GM12873 (cell line): ENCODE measurements around the gene HOXA10.

ENCODE experiments used
- TF ChIP-seq, protein P1 (sequence below): IDR thresholded peaks from 2 replicates; pipeline ENCODE4 v1.5.1; 2012; ENCODE audit warnings: low read depth, mild to moderate bottlenecking, moderate library complexity, low read length, control low read depth; ENCODE audit not compliant: insufficient read depth; ENCODE audit errors: missing control alignments

The HOXA10 gene

DNA sequence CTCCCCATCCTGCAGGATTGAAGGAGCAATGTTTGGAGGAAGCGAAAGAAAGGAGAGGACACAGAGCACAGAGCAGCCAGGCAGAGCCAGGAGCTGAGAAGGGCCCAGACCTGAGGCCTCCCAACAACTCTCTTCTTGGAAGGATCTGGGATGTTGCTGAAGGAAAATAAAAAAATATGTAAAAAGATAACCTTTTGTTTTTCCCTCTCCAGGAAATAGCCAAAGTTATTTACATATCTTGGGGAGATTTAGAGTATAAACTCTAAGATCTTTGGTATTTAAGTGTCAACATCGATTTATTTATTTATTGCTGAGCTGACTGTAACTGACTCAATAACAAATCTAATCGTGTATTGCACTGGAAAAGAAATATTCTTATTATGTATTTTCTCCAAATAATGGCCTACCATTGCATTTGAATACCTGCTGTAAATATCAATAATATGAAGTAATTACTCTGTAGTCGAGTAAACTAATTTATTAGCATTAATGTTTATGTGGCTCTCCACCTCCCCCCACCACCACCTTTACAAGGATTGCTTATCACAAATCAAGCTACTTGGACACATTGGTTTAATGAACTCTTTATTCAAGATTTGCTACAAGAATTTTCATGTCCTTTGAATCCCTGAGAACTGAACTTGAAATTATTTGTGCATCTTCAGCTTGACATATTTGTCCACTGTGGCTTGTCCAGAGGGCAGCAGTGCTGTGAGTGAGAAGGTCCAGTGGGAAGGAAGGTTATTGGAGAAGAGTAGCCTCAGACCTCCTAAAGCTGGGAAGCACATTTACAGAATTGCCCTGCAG lies 12.8 kb upstream of the HOXA10 start:
- TF ChIP-seq, protein P1, sequence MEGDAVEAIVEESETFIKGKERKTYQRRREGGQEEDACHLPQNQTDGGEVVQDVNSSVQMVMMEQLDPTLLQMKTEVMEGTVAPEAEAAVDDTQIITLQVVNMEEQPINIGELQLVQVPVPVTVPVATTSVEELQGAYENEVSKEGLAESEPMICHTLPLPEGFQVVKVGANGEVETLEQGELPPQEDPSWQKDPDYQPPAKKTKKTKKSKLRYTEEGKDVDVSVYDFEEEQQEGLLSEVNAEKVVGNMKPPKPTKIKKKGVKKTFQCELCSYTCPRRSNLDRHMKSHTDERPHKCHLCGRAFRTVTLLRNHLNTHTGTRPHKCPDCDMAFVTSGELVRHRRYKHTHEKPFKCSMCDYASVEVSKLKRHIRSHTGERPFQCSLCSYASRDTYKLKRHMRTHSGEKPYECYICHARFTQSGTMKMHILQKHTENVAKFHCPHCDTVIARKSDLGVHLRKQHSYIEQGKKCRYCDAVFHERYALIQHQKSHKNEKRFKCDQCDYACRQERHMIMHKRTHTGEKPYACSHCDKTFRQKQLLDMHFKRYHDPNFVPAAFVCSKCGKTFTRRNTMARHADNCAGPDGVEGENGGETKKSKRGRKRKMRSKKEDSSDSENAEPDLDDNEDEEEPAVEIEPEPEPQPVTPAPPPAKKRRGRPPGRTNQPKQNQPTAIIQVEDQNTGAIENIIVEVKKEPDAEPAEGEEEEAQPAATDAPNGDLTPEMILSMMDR, result no peak

DNA sequence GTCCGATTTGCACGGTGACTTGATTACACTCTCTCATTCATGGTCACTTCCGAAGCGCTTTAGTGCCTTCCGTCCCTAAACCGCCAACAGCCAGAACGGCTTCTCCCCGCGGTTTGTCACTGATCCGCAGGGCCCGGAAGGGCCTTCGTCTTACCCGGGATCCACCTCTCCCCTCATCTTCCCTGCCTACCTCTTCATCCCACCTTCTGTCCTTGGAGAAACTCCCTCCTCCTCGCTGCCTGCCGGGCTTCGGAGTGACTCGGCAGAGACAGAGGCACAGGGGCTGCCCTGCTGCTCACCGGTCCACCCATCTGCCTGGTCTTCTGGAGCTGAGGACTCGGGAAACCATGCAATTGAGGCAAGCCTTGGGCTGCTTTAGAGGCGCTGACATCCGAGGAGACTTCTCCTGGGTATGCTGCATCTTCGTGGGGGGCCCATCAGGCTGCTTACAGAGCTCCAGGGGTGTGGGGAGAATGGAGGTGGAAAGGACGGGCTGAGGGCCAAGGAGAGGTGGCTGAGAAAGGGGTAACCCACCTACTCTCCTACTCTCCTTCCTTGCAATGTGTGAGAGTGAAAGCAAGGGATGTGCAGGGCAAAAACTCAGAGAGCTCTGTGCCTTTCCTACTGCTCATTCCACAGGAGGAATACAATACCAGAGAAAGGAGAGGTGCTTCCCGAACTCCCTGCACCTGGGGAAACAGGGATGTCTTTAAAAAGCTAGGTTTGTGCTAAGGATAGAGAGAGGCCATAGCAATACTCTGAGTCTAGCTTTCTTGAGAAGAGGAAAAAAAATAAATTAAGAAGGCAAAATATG lies 11.9 kb upstream of the HOXA10 start:
- TF ChIP-seq, protein P1, result no peak

DNA sequence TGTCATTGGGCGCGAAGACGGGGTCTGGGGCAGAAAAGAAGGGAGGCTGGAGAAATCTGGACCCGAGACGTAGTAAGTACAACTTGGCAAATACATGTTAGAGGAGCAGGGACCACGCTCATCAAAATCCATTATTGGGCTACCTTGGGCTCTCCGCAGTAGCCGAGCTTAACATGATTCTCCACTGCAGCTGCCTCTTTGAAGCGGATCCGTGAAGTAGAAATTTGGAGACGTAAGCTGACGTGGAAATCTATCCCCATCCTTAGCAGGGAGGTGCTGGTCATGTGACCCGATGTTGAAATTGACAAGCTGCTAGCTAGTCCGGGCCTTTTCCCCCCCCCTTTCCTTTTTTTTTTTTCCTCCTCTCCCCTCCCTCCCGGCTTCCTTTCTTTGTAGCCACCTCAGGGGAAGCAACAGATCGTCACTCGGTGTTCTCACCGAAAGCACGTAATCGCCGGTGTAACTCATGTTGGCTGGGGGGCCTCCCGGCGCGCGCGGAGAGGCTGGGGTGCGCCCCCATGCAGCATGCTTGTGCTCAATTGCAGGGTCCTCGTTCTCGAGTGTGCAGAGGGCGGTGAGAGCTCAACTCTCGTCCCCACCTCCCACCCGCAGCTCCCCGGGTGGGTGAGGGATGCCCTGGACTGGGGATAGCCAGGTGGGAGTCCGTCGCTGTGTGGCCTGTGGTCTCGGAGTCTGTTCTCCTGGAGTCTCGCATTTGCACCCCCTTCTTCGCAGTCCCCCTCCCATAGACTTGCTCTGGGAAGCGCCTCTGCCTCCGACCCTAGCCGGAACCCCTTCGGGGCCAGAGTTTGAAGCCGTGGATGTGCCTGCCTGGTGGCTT lies 11.1 kb upstream of the HOXA10 start, which contains the start of gene HOXA11:
Gene HOXA11 (minus strand): TSS at position 220 of the 841 bp plus-strand sequence. CDS start 88 bp downstream, at position 132.
- TF ChIP-seq, protein P1, result no peak

DNA sequence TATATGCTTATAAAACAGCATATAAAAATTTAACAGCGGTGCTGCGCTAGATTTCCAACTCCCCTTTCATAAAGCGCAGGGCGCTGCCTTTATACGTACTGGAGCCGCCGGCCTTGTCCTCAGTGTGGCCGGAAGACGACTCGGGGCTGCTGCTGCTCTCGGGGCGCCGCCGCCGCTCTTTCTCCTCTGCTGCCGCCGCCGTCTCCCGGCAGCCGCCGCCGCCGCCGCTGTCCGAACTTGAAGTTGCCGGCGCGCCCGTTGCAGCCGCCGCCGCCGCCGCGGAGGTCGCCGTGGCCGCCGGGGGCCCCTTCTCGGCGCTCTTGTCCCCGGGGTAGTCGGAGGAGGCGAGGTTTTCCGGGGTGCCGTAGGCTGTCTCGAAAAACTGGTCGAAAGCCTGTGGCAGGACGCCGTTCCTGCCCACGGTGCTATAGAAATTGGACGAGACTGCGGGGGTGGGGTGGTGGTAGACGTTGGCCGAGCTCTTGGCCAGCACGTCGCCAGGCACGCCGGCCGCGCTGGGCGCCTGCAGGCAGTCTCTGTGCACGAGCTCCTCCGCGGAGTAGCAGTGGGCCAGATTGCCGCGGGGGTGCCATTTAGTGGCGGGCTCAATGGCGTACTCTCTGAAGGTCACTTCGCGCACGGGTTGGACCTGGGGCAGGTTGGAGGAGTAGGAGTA lies 10.4 kb upstream of the HOXA10 start:
- TF ChIP-seq, protein P1, result no peak

DNA sequence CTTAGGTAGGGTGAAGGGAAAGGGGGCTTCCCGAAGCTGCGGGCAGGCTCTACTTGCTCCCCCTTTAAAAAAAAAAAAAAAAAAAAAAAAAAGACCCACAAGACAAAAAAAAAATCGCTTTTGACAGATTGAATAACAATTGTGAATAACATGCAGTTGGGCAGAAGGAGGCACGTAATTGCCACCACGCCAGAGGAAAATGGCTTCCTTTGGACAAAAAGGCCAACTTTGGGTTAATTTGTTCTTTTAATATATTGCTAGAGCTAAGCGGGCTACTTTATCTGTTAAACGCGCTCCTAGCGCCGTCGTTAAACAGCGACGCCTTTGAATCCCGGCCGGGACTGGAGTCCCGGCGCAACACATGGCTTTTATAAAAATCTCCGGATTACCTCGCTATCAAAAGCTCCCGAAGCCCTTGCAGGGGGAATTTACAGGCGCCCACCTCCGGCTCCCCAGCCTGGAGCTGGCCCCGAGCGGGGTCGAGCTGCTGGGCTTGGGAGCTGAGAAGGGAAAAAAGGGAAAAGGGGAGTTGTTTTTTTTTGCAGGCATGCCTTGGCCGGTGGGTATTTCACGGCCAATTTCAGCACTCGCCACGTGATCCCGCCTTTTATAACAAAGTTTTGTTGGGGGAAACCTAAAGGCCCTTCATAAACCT lies 9.7 kb upstream of the HOXA10 start:
- TF ChIP-seq, protein P1, result no peak

DNA sequence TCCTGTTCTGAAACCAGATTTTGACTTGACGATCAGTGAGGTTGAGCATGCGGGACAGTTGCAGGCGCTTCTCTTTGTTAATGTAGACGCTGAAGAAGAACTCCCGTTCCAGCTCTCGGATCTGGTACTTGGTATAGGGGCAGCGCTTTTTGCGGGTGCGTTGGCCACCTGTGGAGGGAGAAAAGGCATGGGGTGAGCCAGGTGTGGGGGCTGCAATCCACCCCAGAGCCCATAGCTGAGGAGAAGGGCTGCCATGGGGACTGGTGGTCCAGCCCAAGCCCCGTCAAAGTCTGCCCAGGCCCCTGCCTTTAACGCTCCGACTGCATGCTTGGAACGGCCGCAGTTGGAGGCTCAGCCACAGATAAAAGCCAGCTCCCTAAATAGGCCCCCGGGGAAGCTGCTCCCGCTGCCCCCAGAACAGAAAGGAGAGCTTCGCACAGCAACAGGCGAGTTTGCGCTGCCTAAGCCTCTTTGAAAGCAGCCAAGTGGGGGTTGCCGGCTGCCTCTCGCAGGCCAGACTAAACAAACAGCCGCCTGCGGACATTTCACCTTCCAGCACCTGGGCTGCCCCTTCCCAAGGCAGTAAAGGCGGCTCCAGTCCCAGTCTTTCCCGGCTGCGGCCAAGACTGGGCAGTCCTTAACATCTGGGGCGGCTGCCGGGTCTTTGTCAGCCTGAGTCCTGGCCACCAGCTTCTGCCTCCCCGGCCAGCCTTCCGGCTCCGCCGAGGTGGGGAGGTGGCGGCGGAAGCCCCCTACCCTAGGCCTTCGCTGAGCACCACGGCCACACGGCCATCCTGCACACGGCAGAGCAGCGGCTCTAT lies 9.0 kb upstream of the HOXA10 start:
- TF ChIP-seq, protein P1, result no peak
